RKO (cell line): ENCODE measurements around the gene HEATR5A.
A peak's percentile ranks its signal among the peaks of the same experiment; 100 is the strongest.
"Not testable (repeated sequence)": the region's sequence is repeated elsewhere in the genome, so short reads cannot be mapped to it uniquely, and the experiment has no call there.

Experiments used
- DNase-seq: peaks from one replicate; pipeline ENCODE4 v3.0.0-alpha.2; 2016; ENCODE audit warnings: low spot score

HEATR5A gene

DNA sequence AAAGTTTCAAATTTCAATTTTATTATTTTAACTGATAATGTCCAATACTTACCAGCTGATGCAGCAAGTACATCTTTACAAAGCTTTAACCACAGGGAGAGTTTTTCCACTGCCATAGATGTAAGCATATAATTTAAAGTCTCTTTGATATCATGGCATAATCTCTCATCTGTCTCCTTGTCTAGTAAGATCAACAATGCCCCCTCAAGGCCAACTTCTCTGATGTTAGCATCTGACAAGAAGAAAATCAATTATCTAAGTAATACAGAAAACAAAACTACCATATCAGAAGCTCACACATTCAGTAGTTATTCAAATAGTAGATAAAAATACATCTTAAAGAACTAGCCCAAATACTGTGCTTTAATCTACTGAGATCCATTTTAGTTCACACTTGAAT lies 94.2 kb downstream of the HEATR5A start:
- peak; percentile 38 for DNase-seq

DNA sequence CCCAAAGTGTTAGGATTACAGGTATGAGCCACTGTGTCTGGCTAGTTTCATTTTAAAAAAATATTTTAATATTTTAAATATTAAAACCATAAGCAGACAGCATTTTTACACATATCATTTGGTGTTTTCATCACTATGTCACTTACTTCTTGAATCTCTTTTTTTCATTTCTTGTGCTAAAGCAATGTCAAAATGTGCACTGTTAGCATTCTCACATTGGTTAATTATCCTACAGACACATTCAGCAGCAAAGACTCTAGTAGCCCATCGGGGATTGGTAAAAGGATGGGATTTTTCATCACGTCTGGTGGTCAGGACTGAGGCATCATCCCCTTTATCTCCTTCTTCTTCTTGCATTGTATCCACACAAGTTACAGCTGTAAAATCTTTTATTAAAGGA lies 96.9 kb downstream of the HEATR5A start:
- no peak for DNase-seq

DNA sequence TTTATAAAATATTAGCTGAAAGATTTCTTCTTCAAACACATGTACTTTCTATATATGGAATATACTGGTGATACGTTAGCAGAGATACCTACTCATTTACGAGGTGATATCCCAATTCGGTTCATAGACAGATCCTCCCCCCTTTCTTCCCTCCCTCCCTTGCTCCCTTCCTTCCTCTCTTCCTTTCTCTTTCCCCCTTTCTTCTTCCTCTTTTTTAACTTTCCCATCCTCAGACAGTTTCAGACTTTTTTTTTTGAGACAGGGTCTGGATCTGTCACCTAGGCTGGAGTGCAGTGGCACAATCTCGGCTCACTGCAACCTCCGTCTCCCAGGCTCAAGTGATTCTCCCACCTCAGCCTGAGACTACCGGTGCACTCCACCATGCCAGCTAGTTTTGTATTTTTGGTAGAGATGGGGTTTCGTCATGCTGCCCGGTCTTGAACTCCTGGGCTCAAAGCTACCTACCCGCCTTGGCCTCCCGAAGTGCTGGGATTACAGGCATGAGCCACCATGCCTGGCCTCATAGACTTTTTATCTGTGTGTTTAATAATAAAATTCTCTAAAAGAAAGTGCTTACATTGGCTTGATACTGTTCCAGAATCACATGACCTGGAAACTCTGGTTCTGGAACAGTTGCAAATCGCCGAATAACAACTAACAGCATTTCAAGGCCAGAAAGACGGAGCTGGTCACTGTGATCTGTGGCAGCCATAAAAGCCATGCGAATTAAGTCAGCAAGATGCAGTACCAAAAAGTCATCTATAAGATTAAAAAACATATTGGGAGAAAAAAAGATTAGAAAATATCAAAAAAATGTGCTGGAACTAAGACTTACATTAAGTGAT lies 99.2 kb downstream of the HEATR5A start:
- no peak for DNase-seq

DNA sequence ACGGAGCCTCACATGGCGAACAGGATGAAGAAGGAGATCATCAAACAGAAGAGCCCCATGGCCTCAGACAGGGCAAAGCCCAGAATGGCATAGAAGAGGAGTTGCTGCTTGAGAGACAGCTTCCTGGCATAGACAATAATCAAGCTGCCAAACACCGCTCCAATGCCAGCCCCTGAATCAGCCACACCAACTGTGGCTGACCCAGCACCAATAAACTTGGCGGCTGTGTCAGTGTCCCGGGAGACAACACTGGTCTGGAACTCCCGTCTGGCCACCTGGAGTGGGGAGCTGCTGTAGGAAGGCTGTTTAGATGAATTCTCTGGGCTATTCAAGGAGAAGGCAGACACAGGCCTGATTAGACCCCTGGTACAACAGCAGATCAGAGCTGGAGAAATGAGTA lies 100.1 kb downstream of the HEATR5A start:
- DNase-seq, result no peak

DNA sequence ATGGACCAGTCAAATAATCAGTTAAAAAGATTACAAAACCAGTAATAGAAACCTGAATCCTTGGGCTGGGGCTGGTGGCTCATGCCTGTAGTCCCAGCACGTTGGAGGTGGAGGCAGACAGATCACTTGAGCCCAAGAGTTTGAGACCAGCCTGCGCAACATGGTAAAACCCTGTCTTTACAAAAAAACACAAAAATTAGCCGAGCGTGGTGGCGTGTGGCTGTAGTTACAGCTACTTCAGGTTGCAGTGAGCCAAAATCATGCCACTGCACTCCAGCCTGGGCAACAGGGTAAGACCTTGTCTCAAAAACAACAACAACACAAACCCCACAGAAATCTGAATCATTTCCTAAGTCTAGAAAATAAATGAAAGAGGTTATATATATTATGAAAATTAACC lies 100.6 kb downstream of the HEATR5A start:
- no peak for DNase-seq

- no peak for DNase-seq
Observed at GRCh38 chr14:31312934-31313333, 107.4 kb downstream of the HEATR5A start.

DNA sequence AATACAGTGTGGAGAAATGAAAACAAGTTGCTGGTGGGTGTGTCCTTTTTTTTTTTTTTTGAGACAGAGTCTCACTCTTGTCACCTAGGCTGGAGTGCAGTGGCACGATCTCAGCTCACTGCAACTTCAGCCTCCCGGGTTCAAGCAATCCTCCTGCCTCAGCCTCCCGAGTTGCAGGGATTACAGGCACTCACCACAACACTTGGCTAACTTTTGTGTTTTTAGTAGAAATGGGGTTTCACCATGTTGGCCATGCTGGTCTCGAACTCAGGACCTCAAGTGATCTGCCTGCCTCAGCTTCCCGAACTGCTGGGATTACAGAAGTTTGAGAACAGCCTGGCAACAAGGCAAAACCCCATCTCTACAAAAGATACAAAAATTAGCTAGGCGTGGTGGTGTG lies 108.0 kb downstream of the HEATR5A start:
- not testable (repeated sequence) for DNase-seq

GRCh38 chr14:31307618-31308017 lies 112.7 kb downstream of the HEATR5A start:
- no peak for DNase-seq

- DNase-seq, result no peak
Observed at GRCh38 chr14:31307198-31307597, 113.2 kb downstream of the HEATR5A start.

- DNase-seq, result no peak
Observed at GRCh38 chr14:31303654-31304053, 116.7 kb downstream of the HEATR5A start.

DNA sequence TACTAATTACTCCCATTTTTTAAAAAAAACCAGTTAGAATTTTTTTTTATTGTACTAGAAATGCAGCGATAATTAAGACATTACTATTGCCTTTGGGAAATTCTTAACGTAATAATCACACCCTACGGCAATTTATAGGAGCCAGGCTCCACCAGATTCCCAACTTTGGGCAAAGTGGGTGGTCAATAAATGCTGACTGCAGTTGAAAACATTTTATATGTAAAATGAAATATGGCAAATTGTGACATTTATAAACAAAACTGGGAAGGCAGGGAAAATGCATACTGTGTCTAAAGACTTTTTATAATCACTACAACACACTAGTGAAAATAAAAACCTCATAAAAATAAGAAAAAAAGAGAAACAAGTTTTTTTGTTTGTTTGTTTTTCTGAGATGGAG lies 119.5 kb downstream of the HEATR5A start:
- DNase-seq, result no peak

- no peak for DNase-seq
Observed at GRCh38 chr14:31300296-31300695, 120.1 kb downstream of the HEATR5A start.

- DNase-seq, result no peak
Observed at GRCh38 chr14:31297701-31298344, 122.5 kb downstream of the HEATR5A start.

DNA sequence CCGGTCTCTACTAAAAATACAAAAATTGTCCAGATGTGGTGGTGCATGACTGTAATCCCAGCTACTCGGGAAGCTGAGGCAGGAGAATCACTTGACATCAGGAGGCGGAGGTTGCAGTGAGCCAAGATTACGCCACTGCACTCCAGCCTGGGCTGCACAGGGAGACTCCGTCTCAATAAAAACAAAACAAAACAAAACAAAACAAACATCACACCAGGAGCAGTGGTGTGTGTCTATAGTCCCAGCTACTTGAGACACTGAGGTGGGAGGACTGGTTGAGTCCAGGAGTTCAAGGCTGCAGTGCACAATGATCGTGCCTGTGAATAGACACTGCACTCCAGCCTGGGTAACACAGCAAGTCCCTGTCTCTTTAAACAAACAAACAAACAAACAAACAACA lies 123.2 kb downstream of the HEATR5A start:
- DNase-seq, result no peak

- no peak for DNase-seq
Observed at GRCh38 chr14:31294746-31295405, 125.5 kb downstream of the HEATR5A start.

GRCh38 chr14:31292937-31293616 lies 127.3 kb downstream of the HEATR5A start:
- no peak for DNase-seq

- no peak for DNase-seq
Observed at GRCh38 chr14:31291210-31291609, 129.1 kb downstream of the HEATR5A start.

DNA sequence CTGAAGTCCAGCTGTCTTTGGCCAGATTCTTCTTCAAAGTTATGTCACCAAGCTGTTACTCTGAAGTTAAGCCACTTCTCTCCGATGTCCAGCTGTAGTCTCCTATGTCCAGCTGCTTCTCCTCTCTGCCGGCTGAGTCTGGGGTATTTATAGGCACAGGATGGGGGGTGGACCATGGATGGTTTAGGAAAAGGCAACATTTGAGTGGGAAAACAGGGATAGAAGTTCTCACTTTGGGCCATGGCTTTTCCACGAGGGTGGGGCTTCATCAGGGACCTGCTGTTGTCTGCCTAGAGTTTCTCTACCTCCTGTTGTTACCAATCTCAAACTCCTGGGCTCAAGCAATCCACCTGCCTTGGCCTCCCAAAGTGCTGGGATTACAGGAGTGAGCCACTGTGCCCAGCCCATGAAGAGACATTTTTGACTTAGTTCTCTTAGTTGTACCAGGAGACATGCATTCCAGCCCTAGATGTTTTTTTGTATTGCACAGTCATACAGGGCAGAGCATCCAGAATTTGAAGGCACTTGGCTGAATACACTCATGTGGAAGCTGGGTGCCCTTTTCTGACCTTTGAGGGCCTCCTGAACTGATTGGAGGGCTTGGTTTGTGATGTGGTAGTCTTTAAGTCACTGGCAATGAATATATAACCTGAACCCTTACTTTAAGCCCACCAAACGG lies 132.9 kb downstream of the HEATR5A start:
- DNase-seq, result no peak

DNA sequence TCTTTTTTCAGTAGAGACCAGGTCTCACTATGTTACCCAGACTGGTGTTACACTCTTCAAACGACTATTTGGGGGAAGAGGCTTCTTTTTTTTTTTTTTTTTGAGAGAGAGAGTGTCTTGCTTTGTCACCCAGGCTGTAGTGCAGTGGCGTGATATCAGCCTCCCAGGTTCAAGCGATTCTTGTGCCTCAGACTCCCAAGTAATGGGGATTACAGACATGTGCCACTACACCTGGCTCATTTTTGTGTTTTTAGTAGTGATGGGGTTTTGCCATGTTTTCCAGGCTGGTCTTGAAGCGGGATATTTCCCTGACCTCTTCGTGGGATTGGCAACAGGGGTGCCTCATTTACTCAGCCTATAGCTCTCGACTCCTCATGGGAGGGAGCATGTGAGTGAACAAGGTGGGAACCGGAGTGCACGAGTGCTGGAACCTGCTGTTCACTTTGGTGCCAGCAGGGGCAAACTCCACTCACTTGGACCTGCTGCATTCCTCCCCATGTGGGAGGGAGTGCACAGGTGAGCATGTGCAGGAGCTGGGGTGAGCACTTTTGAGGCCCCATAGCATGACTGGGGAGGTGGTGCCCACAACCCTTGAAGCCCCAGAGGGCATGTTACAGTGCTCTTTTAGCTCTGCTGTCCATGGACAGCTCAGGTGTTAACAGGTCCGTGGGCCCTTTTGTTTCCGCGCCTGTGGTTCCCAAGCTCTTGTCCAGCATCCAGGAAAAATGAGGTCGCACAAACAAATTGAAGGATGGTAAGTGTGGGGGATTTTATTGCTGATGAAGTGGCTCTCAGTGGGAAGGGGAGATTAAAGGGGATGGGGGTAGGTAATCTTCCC lies 133.7 kb downstream of the HEATR5A start:
- no peak for DNase-seq

GRCh38 chr14:31283578-31284252 lies 136.6 kb downstream of the HEATR5A start:
- no peak for DNase-seq
